Muscle of leg (tissue), 11 donors: Measurements from ENCODE around the gene DIP2C. TPM values are rescaled to one million over a fixed set of nuclear protein-coding genes. Genes with fewer than 3 reads are reported as not detected.
"Not testable (repeated sequence)": the region's sequence is repeated elsewhere in the genome, so short reads cannot be mapped to it uniquely, and the experiment has no call there.

ENCODE experiments used
- DNase-seq: peaks from one replicate; pipeline ENCODE4 v3.0.0; 2013
- H3K27ac ChIP-seq: one replicate; pipeline ENCODE4 v1.5.1; 2013; ENCODE audit warnings: mild to moderate bottlenecking, low read length, control low read depth
- H3K27me3 ChIP-seq: one replicate; pipeline ENCODE4 v1.6.1; 2013; ENCODE audit warnings: low read length; ENCODE audit not compliant: control insufficient read depth, insufficient read depth
- H3K36me3 ChIP-seq: one replicate; pipeline ENCODE4 v1.6.1; 2013; ENCODE audit warnings: low read length; ENCODE audit not compliant: control insufficient read depth, insufficient read depth
- H3K4me1 ChIP-seq: one replicate; pipeline ENCODE4 v1.6.1; 2013; ENCODE audit warnings: low read length; ENCODE audit not compliant: control insufficient read depth, insufficient read depth
- H3K4me3 ChIP-seq: one replicate; pipeline ENCODE4 v1.5.1; 2013; ENCODE audit warnings: low read length, control low read depth
- H3K9me3 ChIP-seq: replicated peaks from 2 replicates; pipeline ENCODE4 v1.6.1; 2013; ENCODE audit warnings: low read depth, low read length; ENCODE audit not compliant: control insufficient read depth
- WGBS: methylation state at CpG from one replicate; pipeline ENCODE4 v1.1.5; 2013; ENCODE audit warnings: missing lambda C conversion rate; ENCODE audit not compliant: insufficient coverage; 5-methylcytosine and 5-hydroxymethylcytosine counted together
- polyA plus RNA-seq, 8 donors: library from polyadenylated mRNA; unstranded; fragments of 120-200 nt; gene quantifications; one replicate each; pipeline versions ENCODE4 v1.2.1 to v1.2.3, GENCODE V29; 2013; ENCODE audit warnings: inconsistent platforms in 1 of 8, low replicate concordance in 1 of 8; ENCODE audit not compliant: insufficient read length in 8 of 8, insufficient read depth in 1 of 8
- total RNA-seq: library from RNA; stranded (reverse); fragments of 120-200 nt; gene quantifications from one replicate; pipeline ENCODE4 v1.2.4, GENCODE V29; 2013

DIP2C gene
- total and polyA plus RNA-seq, 9 donors = 15.1 to 30.8 (median 24.8) TPM

DNA sequence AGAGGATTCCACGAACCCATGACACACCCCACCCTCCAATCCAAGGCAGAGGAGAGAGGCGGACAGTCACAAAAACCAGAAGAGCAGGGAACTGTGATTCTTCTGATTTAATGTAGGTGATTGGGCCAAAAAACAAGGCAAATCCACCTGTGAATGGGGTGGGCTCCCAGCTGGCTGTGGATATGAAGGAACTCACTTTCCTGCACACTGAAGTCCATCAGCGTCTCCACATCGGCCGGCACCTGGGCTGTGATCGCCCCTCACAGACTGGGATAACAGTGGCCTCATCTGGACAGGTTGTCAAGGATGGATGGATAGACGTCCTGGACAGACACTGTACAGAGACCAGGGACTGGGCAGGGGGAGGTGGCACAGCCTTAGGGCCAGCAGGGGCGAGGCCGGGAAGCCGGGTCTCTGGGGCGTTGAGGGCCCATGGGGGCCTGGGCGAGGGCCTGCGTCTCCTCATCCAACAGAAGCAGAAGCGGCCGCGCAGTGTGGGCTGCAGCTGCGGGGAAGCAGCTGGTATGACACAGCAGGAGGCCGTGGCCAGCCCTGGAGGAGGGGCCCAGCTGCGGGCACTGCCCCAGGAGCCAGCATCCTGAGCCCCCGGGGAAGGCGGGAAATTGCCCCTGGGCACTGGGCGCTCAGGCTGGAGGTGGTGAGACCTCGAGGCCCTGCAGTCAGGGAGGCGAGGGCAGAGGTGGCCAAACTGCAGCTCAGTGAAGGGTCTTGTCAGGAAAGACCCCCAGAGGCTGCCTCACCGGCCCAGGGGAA lies 54.2 kb downstream of the DIP2C start:
- no peak overlapping the region for H3K27ac ChIP-seq
- no peaks in the 10 kb centered on the region for H3K27me3 ChIP-seq
- no peaks in the 10 kb centered on the region for H3K9me3 ChIP-seq
- 72% methylated on average over 23 of the region's 25 CpGs for WGBS
- peaks cover 6% of the 10 kb centered on the region for H3K36me3 ChIP-seq
- no peak for DNase-seq
- H3K4me3 ChIP-seq = no peak overlapping the region
- peaks cover 29% of the 10 kb centered on the region for H3K4me1 ChIP-seq

DNA sequence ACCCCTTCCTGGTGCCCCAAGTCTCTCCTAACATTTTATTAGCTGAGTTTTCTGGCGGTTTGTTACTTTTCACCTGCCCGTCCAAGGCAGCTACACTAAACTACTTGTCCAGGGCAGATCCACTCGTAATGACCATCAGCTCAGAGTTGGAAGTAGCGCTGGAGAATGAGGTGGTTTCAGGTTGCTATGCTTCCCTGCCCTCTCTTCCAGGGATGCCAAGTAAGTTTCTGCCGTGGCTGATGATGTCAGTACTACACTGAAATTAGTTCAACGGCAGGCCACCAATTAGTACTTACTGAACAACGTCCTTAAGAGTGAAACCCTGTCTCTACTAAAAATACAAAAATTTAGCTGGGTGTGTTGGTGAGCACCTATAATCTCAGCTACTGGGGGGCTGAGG lies 55.2 kb downstream of the DIP2C start:
- H3K4me1 ChIP-seq = peaks cover 29% of the 10 kb centered on the region
- H3K4me3 ChIP-seq = no peak overlapping the region
- peak; percentile 54 for DNase-seq
- 100% methylated on average over 1 of the region's 7 CpGs for WGBS
- no peaks in the 10 kb centered on the region for H3K9me3 ChIP-seq
- peak overlapping the region; percentile 29 for H3K27ac ChIP-seq
- H3K36me3 ChIP-seq = peaks cover 11% of the 10 kb centered on the region
- no peaks in the 10 kb centered on the region for H3K27me3 ChIP-seq

DNA sequence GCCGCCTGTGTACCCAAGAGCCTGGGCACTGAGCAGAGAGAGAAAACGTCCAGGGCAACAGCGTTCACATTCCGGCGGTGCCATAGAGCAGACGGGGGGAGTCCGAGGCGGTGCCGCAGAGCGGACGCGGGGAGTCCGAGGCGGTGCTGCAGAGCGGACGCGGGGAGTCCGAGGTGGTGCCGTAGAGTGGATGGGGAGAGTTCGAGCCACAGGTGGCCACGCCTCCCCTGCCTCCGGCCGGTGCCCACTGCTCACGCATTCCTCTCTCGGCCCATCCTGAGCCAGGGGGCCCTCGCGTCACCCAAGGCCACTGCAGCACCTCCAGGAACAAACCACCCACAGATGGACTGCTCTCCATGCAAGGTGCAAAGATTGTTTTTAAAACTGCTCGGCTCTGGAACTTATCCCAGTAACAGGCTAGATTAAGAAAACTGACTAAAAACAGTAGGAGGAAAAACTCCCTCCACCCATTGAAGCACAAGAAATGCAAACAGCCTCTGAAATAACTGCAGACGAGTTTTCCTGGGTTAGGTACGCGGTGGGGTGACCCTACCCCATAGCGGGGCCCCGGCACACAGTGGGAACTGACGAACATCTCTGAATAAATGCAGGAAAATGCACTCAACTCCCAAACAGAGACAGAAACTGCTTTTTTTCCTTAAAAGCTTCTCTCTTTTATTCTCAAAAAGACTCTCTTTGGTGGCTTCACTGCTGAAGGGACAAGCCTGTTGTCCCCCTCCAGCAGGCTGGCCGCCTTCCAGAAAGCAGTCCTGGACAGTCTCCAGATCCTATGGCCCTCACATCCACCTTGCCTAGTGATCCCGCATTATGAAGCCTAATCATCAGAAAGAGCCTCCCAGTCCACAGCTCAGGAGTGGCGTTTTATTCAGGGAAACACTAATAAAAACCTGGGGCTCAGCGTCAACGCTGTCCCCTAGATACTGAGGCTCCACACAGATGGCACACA lies 55.9 kb downstream of the DIP2C start:
- WGBS = 80% methylated on average over 28 of the region's 39 CpGs
- Histone ChIP-seq H3K9me3 (no peaks in the 10 kb centered on the region), H3K4me1 (peaks cover 29% of the 10 kb centered on the region), H3K27me3 (no peaks in the 10 kb centered on the region), H3K27ac (peak overlapping the region; percentile 29), H3K4me3 (no peak overlapping the region), H3K36me3 (peaks cover 10% of the 10 kb centered on the region)
- peak; percentile 34 for DNase-seq

DNA sequence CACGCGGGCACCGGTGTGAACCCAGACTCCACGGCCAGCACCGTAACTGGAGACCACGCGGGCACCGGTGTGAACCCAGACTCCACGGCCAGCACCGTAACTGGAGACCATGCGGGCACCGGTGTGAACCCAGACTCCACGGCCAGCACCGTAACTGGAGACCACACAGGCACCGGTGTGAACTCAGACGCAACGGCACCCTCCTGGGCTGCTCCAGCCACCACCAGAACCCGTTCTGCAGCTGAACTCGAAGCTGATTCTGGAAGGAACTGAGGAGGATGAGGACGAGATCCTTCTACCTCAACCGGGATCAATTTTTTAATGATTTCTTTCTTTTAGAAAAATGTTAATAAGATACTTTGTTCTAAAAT lies 56.7 kb downstream of the DIP2C start:
- not testable (repeated sequence) for H3K4me3 ChIP-seq, DNase-seq, H3K9me3 ChIP-seq, H3K27me3 ChIP-seq, H3K36me3 ChIP-seq, H3K27ac ChIP-seq
- WGBS = 99% methylated on average over 10 of the region's 21 CpGs
- peaks cover 29% of the 10 kb centered on the region for H3K4me1 ChIP-seq

DNA sequence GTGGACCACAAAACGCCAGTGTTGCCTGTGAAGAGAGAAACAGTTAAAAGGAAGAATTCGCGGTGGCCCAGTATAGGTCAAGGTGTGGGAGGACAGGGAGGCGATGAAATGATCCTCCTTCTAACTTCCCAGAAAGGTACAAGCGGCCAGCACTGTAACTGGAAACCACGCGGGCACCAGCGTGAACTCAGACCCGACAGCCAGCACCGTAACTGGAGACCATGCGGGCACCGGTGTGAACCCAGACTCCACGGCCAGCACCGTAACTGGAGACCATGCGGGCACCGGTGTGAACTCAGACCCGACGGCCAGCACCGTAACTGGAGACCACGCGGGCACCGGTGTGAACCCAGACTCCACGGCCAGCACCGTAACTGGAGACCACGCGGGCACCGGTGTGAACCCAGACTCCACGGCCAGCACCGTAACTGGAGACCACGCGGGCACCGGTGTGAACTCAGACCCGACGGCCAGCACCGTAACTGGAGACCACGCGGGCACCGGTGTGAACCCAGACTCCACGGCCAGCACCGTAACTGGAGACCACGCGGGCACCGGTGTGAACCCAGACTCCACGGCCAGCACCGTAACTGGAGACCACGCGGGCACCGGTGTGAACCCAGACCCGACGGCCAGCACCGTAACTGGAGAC lies 57.2 kb downstream of the DIP2C start:
- not testable (repeated sequence) for H3K4me3 ChIP-seq, H3K27me3 ChIP-seq, DNase-seq, H3K36me3 ChIP-seq, H3K9me3 ChIP-seq, H3K27ac ChIP-seq
- peaks cover 29% of the 10 kb centered on the region for H3K4me1 ChIP-seq
- WGBS = 96% methylated on average over 13 of the region's 51 CpGs

DNA sequence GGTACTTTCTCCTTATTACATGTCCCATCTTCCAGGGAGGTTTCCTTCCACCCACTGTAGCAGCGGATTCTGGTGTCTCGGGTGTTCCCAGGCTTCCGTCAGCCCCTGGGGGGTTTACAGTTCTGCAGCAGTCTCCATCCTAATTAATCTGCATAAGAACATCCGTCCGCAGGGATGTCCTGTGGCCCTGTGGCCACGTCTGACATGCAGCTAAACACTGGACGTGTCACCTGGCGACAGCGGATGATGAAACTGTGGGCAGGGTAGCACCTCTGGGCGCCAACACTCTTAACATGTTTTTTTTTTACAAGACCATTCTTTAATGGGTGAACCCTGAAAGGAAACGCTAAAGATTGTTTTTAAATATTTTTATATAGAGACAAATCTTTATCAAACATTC lies 58.2 kb downstream of the DIP2C start:
- whole genome bisulfite sequencing = 92% methylated on average over 7 of the region's 11 CpGs
- H3K27me3 ChIP-seq = no peaks in the 10 kb centered on the region
- no peak for DNase-seq

DNA sequence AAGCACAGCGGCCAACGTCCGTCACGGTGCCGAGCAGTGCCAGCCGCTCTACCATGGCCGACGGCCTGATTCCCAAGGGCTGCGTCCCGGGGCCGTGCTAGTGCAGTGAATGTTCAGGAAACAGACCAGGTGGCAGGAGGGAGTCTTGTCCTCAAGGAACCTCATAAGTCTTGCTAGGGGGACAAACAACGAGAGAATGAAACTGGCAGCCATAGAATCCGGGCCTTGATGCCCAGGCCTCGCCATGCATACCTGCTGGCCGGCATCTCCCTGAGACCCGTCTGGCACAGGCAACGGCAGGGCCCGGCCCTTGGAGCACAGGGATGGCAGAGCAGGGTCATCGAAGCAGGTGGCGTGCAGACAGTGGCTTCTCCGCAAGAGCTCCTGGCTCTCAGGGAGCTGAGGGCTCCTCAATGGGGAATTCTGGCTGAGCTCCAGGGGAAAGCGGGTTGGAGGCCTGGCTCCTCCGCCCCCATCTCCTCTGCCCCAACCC lies 58.8 kb downstream of the DIP2C start:
- H3K4me1 ChIP-seq = peaks cover 34% of the 10 kb centered on the region
- no peak overlapping the region for H3K27ac ChIP-seq
- no peak for DNase-seq
- peaks cover 10% of the 10 kb centered on the region for H3K36me3 ChIP-seq
- H3K9me3 ChIP-seq = no peaks in the 10 kb centered on the region
- no peaks in the 10 kb centered on the region for H3K27me3 ChIP-seq
- WGBS = 85% methylated on average over 19 of the region's 23 CpGs
- no peak overlapping the region for H3K4me3 ChIP-seq

More for the DNA sequence above, 58.2 kb downstream of the DIP2C start:
- peaks cover 10% of the 10 kb centered on the region for H3K36me3 ChIP-seq
- peaks cover 29% of the 10 kb centered on the region for H3K4me1 ChIP-seq
- H3K27ac ChIP-seq = no peak overlapping the region
- H3K9me3 ChIP-seq = no peaks in the 10 kb centered on the region
- H3K4me3 ChIP-seq = no peak overlapping the region

DNA sequence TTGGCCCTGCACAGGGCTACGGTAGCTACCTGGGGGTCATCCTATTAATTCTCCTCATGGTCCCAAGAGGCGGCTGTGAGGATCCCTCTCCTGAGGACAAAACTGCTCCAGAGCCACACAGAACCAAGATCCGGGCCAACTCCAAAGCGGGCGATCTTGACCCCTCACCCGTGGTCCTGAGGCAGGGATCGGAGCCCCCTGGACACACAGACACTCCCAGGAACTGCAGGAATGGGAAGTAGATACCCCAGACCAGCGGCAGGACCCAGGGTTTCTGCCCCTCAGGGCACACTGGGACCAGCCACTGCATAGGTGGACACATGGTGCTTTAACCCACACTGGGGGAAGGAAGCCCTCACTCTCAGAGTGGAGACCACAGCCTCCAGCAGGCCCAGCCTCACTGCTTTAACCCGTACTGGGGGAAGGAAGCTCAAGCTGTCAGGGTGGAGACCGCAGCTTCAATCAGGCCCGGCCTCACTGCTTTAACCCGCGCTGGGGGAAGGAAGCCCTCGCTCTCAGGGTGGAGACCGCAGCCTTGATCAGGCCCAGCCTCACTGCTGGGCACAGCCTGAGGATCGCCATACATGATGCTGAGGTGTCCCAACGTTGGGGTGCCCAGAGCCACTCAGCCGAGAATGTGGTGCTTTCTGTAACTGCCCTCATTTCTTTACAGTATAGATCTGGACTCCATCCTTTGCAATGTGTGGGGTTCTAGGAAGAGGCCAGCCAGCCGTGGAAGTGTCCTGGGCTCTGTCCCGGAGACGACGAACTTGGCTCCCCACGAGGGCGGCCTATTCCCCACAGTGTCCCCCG lies 60.1 kb downstream of the DIP2C start:
- Histone ChIP-seq H3K4me3 (no peak overlapping the region), H3K27ac (no peak overlapping the region), H3K9me3 (no peaks in the 10 kb centered on the region), H3K27me3 (no peaks in the 10 kb centered on the region), H3K4me1 (peaks cover 37% of the 10 kb centered on the region), H3K36me3 (peaks cover 10% of the 10 kb centered on the region)
- no peak for DNase-seq
- 90% methylated on average over 17 of the region's 25 CpGs for WGBS

DNA sequence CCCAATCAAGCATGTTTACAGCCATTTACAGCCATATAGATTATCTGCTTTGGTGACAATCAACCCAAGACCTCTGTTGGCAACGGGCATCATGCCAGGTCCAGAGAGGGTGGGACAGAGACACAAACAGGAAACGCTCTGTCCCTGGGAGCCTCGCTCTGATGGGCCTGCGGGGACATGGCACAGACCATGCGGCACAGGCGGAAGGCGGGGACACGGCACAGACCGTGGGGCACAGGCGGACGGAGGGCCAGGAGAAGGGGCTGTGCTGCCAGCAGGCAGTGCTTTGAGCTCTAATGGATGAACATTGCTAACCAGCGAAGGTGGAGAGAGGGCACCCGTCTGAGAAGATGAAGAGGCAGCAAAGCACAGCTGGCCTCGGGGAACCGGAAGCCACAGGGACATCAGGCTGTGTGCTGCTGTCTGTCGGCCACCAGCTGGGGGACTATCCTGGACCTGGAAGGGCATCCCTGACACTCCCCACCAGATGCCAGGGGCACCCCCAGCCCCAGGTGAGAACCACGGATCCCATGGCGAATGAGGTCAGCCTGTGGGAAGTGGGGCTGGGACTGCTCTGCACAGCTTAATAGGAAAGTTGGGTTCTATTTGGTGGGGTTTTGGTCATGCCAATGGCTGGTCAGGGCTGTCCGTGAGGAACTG lies 61.0 kb downstream of the DIP2C start:
- Histone ChIP-seq H3K4me3 (no peak overlapping the region), H3K4me1 (peaks cover 38% of the 10 kb centered on the region), H3K27ac (no peak overlapping the region), H3K27me3 (no peaks in the 10 kb centered on the region), H3K36me3 (peaks cover 10% of the 10 kb centered on the region), H3K9me3 (no peaks in the 10 kb centered on the region)
- DNase-seq = no peak
- WGBS = 96% methylated on average over 16 of the region's 19 CpGs
